ENCODE measurements around the gene SMOC2. TPM values are rescaled to one million over a fixed set of nuclear protein-coding genes. Genes with fewer than 3 reads are reported as not detected.

Gene SMOC2
- total and polyA plus RNA-seq, 2 of the 4 experiments (the other 2 are of a cell fraction) = not detected

DNA sequence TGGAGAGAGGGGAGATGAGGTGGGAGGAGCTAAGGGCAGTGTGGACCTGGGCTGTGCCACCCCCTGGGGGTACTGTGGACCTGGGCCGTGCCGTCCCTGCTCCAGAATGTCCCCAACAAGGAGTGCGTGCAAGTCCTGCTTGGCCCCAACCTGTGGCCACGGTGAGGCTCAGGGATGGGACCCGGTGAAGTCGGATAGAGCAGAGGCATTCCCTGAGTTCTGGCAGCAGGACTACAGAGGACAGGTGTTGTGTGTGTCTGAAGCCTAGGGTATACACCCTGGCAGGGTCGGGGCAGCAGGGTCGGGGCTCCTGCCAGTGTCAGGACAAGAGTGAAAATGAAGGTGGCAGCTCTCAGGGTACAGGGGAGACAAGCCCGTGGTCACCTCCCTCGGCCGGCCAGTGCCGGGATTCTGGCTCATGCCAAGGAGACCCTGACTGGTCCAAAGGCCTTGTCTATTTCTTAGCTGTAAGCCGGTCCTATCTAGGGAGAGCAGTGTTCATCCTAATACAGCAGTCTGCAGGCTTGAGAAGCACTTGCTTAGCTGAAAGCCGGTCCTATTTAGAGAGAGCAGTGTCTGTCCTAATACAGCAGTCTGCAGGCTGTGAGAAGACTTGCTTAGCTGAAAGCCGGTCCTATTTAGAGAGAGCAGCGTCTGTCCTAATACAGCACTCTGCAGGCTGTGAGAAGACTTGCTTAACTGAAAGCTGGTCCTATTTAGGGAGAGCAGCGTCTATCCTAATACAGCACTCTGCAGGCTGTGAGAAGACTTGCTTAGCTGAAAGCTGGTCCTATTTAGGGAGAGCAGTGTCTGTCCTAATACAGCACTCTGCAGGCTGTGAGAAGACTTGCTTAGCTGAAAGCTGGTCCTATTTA lies 95.9 kb downstream of the SMOC2 start:
- H3K36me3 ChIP-seq (ENCODE audit: control insufficient read depth, insufficient read depth, low read length) = no peaks in the 10 kb centered on the region
- H2BK120ac ChIP-seq (ENCODE audit: low read depth, low read length) = no peak overlapping the region
- H2BK5ac ChIP-seq (ENCODE audit: low read depth, low read length, poor library complexity, severe bottlenecking) = no peak overlapping the region
- H4K20me1 ChIP-seq (ENCODE audit: insufficient read depth, low read length) = no peaks in the 10 kb centered on the region
- H3K27me3 ChIP-seq (ENCODE audit: control insufficient read depth, insufficient read depth, low read length) = no peaks in the 10 kb centered on the region
- in situ Hi-C loops (cut with MboI; ENCODE audit: low sequenced_read_pairs) = no loop called here
- no peak overlapping the region for H2AK5ac ChIP-seq (ENCODE audit: low read depth, low read length)
- BruUV-seq (replicated peaks) = no TSS peak
- H4K91ac ChIP-seq (ENCODE audit: insufficient read depth, low read depth, low read length) = no peak overlapping the region
- WGBS, 2 experiments (ENCODE audit: extremely low coverage in 2 of 2, insufficient read length in 1 of 2) = 80% methylated on average over 3 of the region's 17 CpGs; no CpG with 5 or more reads in 1 of the 2 experiments
- ChIA-PET POLR2A (ENCODE audit: unreplicated experiment) (no interaction called here), CTCF (no interaction called here)
- TF ChIP-seq NFE2L2 (IDR thresholded peaks at IDR 0.05; ENCODE audit: low read depth, low read length) (no peak), BHLHE40 (IDR thresholded peaks at IDR 0.05; ENCODE audit: low read depth, low read length) (no peak), FOS (IDR thresholded peaks at IDR 0.05; ENCODE audit: low read depth, low read length) (no peak), RCOR1 (IDR thresholded peaks at IDR 0.05; ENCODE audit: insufficient replicate concordance, low read length) (no peak), SMC3 (IDR thresholded peaks at IDR 0.05; ENCODE audit: low read depth, low read length) (no peak), RAD21 (IDR thresholded peaks at IDR 0.05; ENCODE audit: low read length) (no peak), CHD1 (IDR thresholded peaks at IDR 0.05; ENCODE audit: low read depth, low read length) (no peak)
- TF ChIP-seq, protein P1, sequence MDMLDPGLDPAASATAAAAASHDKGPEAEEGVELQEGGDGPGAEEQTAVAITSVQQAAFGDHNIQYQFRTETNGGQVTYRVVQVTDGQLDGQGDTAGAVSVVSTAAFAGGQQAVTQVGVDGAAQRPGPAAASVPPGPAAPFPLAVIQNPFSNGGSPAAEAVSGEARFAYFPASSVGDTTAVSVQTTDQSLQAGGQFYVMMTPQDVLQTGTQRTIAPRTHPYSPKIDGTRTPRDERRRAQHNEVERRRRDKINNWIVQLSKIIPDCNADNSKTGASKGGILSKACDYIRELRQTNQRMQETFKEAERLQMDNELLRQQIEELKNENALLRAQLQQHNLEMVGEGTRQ (IDR thresholded peaks at IDR 0.05; ENCODE audit: low read depth, low read length) = no peak
- no peak overlapping the region for H3K27ac ChIP-seq (ENCODE audit: insufficient read depth, low read length)
- peaks cover 45% of the 10 kb centered on the region for H3K9me3 ChIP-seq (ENCODE audit: control insufficient read depth, insufficient read depth, low read length)
- no peak overlapping the region for H3K56ac ChIP-seq (ENCODE audit: extremely low read depth, insufficient read depth, low read length)
- H3K9me1 ChIP-seq (ENCODE audit: insufficient read depth, low read length) = no peaks in the 10 kb centered on the region
- H3K4me3 ChIP-seq (ENCODE audit: insufficient read depth, low read depth, low read length) = no peak overlapping the region
- H4K8ac ChIP-seq (ENCODE audit: low read depth in 2 of 2, low read length in 2 of 2) = no peak overlapping the region
- H2AK9ac ChIP-seq (replicated peaks; ENCODE audit: low read depth, low read length, poor library complexity) = no peak overlapping the region
- H3K9ac ChIP-seq (ENCODE audit: low read depth, low read length) = no peak overlapping the region
- H3K18ac ChIP-seq (ENCODE audit: low read depth, low read length) = no peak overlapping the region
- H3K79me1 ChIP-seq (ENCODE audit: low read depth in 1 of 2, low read length in 2 of 2) = no peaks in the 10 kb centered on the region
- no peaks in the 10 kb centered on the region for H3K4me1 ChIP-seq (ENCODE audit: control insufficient read depth, insufficient read depth, low read length)
- H2AFZ ChIP-seq (replicated peaks; ENCODE audit: low read length, poor library complexity) = no peak overlapping the region
- intact Hi-C loops (cut with micrococcal nuclease) = no loop called here
- no peak overlapping the region for H3K14ac ChIP-seq (replicated peaks; ENCODE audit: low read depth, low read length)
- H3K4me2 ChIP-seq (ENCODE audit: low read depth, low read length) = no peak overlapping the region
- DNase-seq = no peak
- H3K4ac ChIP-seq (ENCODE audit: low read depth, low read length) = no peak overlapping the region
- no peak overlapping the region for H4K5ac ChIP-seq (ENCODE audit: low read depth, low read length)
- no peak overlapping the region for H3K23ac ChIP-seq (ENCODE audit: low read depth, low read length)
- dilution Hi-C loops (cut with HindIII; ENCODE audit: low sequenced_read_pairs, unreplicated experiment) = no loop called here
- no peak for ATAC-seq (ENCODE audit: low read depth)
- H2BK15ac ChIP-seq (ENCODE audit: low read depth, low read length) = no peak overlapping the region
- no peak overlapping the region for H2BK20ac ChIP-seq (ENCODE audit: low read depth, low read length)

Data from IMR-90 (cell line).